AG04450 (cell line): ENCODE results near the gene CFAP20. TPM values are rescaled to one million over a fixed set of nuclear protein-coding genes. Genes with fewer than 3 reads are reported as not detected.

Source experiments
- CTCF ChIA-PET: fragments of 300-600, 350-600 bp; formaldehyde crosslinking; extraction: SDS; loops from one replicate; lab custom pipeline; 2022; ENCODE audit warnings: antibody characterized with exemption, inconsistent platforms; lab: Charles Lee
- POLR2A ChIA-PET: fragments of 350-600 bp; formaldehyde crosslinking; extraction: SDS; loops from one replicate; lab custom pipeline; 2021; ENCODE audit warnings: antibody characterized with exemption, inconsistent platforms; lab: Yijun Ruan, JAX
- DNase-seq: peaks from one replicate; pipeline ENCODE4 v3.0.0-alpha.2; 2011; ENCODE audit warnings: low read depth, low spot score
- H3K27ac ChIP-seq: one replicate; pipeline ENCODE4 v1.5.1; 2012; ENCODE audit warnings: low read depth, low read length, control low read depth
- H3K27me3 ChIP-seq: one replicate; pipeline ENCODE4 v1.6.0; 2012; ENCODE audit warnings: low read length; ENCODE audit not compliant: control insufficient read depth, insufficient read depth
- H3K4me3 ChIP-seq: 2 replicates; pipeline ENCODE4 v1.5.1; 2011; ENCODE audit warnings: mild to moderate bottlenecking, low read depth, low read length, control low read depth
- H3K9me3 ChIP-seq: 2 replicates; pipeline ENCODE4 v1.5.1; 2012; ENCODE audit warnings: low read length; ENCODE audit not compliant: control insufficient read depth, insufficient read depth
- polyA plus RNA-seq: library from polyadenylated mRNA; depleted of rRNA; stranded (reverse); fragments of >200 nt; gene quantifications from 2 replicates; pipeline ENCODE4 v1.2.3, GENCODE V29; 2011
- TF ChIP-seq, protein P1 (sequence below): IDR thresholded peaks from 2 replicates; pipeline ENCODE4 v1.5.1; 2011; ENCODE audit warnings: low read depth, low read length, control low read depth, inconsistent platforms

CFAP20 gene
- polyA plus RNA-seq, 1 experiment = 35.7 TPM

DNA sequence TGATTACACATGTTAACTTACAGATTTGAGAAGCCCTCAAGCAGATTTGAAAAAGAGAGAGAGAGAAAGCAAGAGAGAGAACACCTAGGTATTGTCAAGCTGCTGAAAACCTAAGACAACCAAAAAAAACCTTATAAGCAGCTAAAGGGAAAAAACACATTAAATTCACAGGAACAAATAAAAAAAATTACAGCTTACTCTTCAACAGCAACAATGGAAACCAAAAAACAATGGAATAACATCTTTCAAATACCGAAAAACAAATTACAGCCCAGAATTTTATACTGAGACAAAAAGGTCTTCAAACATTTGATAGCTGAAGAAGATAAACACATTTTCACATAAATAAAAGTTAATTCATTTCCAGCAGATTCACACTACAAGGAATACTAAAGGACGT is 8.4 kb upstream of the CFAP20 start:
- no peak for DNase-seq
- TF ChIP-seq, protein P1, sequence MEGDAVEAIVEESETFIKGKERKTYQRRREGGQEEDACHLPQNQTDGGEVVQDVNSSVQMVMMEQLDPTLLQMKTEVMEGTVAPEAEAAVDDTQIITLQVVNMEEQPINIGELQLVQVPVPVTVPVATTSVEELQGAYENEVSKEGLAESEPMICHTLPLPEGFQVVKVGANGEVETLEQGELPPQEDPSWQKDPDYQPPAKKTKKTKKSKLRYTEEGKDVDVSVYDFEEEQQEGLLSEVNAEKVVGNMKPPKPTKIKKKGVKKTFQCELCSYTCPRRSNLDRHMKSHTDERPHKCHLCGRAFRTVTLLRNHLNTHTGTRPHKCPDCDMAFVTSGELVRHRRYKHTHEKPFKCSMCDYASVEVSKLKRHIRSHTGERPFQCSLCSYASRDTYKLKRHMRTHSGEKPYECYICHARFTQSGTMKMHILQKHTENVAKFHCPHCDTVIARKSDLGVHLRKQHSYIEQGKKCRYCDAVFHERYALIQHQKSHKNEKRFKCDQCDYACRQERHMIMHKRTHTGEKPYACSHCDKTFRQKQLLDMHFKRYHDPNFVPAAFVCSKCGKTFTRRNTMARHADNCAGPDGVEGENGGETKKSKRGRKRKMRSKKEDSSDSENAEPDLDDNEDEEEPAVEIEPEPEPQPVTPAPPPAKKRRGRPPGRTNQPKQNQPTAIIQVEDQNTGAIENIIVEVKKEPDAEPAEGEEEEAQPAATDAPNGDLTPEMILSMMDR = no peak
- Histone ChIP-seq H3K9me3 (no peaks in the 10 kb centered on the region), H3K27me3 (no peaks in the 10 kb centered on the region), H3K4me3 (no peak overlapping the region), H3K27ac (no peak overlapping the region)
- ChIA-PET POLR2A (no interaction called here), CTCF (no interaction called here)

DNA sequence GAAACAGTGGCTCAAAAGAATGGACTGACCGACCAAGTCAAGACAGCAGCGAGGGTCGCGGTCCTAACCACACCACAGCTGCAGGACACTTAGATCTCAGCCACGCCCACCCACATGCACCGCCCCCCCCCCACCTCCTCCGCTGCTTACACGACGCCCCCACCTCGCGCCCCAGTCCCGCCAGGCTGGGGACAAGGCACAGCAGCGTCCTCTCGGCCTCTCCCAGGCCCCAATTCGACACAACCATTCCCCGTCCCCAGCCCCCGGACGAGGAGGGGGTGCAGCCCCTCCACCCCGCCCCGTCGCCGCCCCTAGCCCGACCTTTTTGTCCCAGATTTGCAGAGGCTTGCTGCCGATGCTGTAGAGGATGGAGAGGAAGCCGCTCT is 477 bp downstream of the CFAP20 start:
- Histone ChIP-seq H3K9me3 (peaks cover 8% of the 10 kb centered on the region), H3K27ac (peak overlapping the region; percentile 93), H3K27me3 (no peaks in the 10 kb centered on the region), H3K4me3 (peak overlapping the region; percentile 91)
- ChIA-PET POLR2A (interaction anchor here (0.6 to 2.1 kb wide), 8 partner anchors 14 to 392 kb away, joined by 3 to 12 read pairs (median 4); partner anchors contain the start of gene MMP15), CTCF (interaction anchor here (0.8 to 1.0 kb wide), 3 partner anchors 28 to 109 kb away, joined by 3 read pairs; no protein-coding TSS in a partner anchor)
- DNase-seq = no peak
- TF ChIP-seq, protein P1 = no peak

DNA sequence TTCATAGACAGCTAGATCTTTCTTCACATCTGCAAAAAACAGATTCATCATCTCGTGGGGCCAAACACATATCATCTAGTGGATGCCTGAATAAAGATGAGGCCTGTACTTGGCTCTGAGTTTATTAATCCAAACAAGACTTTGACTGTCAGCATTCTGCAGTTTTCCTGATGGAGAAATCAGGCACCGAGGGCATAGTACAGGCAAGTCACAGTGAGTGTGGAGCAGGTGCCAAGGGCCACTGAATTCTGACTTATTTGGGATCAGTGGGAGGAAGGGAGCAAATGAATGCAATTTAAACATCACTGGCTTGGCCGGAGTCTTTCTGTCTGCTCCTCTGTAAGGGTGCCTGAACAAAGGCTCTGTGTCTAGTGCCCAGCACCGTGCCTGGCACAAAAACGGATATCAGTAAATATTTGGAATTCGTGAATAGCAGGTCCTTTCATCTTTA is 975 bp downstream of the CFAP20 start:
- Histone ChIP-seq H3K9me3 (peaks cover 8% of the 10 kb centered on the region), H3K4me3 (peak overlapping the region; percentile 91), H3K27me3 (no peaks in the 10 kb centered on the region), H3K27ac (no peak overlapping the region)
- TF ChIP-seq, protein P1 = no peak
- CTCF ChIA-PET = interaction anchor here (0.8 to 2.1 kb wide), 3 partner anchors 28 to 105 kb away, joined by 3 to 4 read pairs (median 4); no protein-coding TSS in a partner anchor
- DNase-seq = no peak
- POLR2A ChIA-PET = interaction anchor here (2.1 kb wide), 1 partner anchor 103 kb away, joined by 12 read pairs; the partner anchor contains the start of gene MMP15

DNA sequence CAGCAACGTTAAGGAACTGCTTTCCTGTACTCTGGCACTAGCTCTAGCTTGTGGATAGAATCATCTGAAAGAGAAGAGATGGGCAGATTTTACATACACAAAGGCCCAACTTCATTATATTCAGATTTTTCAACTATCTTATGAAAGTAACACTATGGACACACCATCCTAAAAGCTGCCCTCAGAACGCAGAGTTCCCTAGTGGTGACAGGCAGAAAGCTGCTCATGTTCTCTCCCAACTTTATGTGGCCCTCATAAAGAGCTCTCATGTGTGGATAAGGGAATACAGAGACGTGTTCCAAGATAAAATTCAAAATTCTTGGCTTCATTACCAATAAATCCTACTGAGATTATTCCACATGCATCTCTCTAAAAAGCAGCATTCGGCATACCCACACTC is 1.5 kb downstream of the CFAP20 start:
- peak overlapping the region; percentile 42 for H3K27ac ChIP-seq
- peak overlapping the region; percentile 91 for H3K4me3 ChIP-seq
- no peak for DNase-seq
- peaks cover 8% of the 10 kb centered on the region for H3K9me3 ChIP-seq
- TF ChIP-seq, protein P1 = peak; percentile 39
- ChIA-PET POLR2A (no interaction called here), CTCF (interaction anchor here (1.0 to 2.1 kb wide), 3 partner anchors 30 to 132 kb away, joined by 3 to 4 read pairs (median 4); no protein-coding TSS in a partner anchor)
- H3K27me3 ChIP-seq = no peaks in the 10 kb centered on the region

DNA sequence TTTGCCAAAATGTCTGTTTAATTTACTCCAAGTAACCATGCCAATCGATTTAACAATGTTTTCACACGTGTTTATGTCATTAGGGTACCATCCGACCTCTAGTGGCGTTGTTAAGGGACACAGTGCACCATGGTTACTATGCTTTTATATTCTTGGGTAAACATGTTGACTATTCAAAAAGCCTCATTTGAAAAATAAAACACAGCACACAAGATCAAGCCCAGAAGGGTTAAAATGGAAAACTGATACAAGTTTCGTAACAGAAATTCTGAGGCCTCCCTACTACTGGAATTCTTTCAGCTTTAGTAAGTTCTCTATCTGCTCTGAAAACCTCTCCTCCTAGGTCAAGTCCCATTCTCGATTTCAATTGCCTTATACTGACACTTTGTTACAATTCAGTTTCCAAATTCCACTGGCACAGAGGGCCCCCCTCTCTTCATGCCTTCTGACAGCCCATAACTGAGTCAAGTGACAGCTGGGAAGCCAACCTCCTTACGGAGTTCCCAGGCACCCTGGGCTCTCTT is 2.1 kb downstream of the CFAP20 start:
- ChIA-PET CTCF (interaction anchor here (0.6 to 2.1 kb wide), 8 partner anchors 19 to 379 kb away, joined by 3 to 9 read pairs (median 3); no protein-coding TSS in a partner anchor), POLR2A (no interaction called here)
- H3K9me3 ChIP-seq = peaks cover 8% of the 10 kb centered on the region
- H3K27ac ChIP-seq = peak overlapping the region; percentile 42
- TF ChIP-seq, protein P1 = peak; percentile 29; the same call in 1 of the 2 replicates
- peak overlapping the region; percentile 91 for H3K4me3 ChIP-seq
- no peaks in the 10 kb centered on the region for H3K27me3 ChIP-seq
- DNase-seq = no peak
